Kidney (tissue), 14 donors: ENCODE results near the gene ZBTB7A. TPM values are rescaled to one million over a fixed set of nuclear protein-coding genes. Genes with fewer than 3 reads are reported as not detected.

Source experiments
- DNase-seq, 5 donors: peaks; one replicate each; pipeline ENCODE4 v3.0.0-alpha.2; 2013 to 2020
- FAIRE-seq: peaks from 2 replicates; lab custom pipeline; 2012; peaks lifted over from hg19 to GRCh38; lab: Jason Lieb, UNC
- H3K27ac ChIP-seq, 2 donors: one replicate each; pipeline ENCODE4 v1.7.0; 2013; ENCODE audit warnings: low read depth in 2 of 2, low read length in 2 of 2, inconsistent platforms in 1 of 2
- H3K27me3 ChIP-seq: one replicate; pipeline ENCODE4 v1.7.1; 2013; ENCODE audit warnings: low read length, inconsistent platforms; ENCODE audit not compliant: control insufficient read depth, insufficient read depth
- H3K36me3 ChIP-seq, 3 donors: one replicate each; pipeline versions ENCODE4 v1.7.0 to v1.7.1; 2013; ENCODE audit warnings: low read length in 3 of 3, control low read depth in 1 of 3, inconsistent platforms in 1 of 3; ENCODE audit not compliant: insufficient read depth in 3 of 3, control insufficient read depth in 2 of 3
- H3K4me1 ChIP-seq, 3 donors: one replicate each; pipeline versions ENCODE4 v1.7.0 to v1.7.1; 2013; ENCODE audit warnings: low read length in 3 of 3, inconsistent platforms in 1 of 3, low read depth in 1 of 3; ENCODE audit not compliant: control insufficient read depth in 2 of 3, insufficient read depth in 2 of 3
- H3K4me3 ChIP-seq, 3 donors: one replicate each; pipeline versions ENCODE4 v1.7.0 to v1.8.1; 2013; ENCODE audit warnings: low read length in 3 of 3, control low read depth in 1 of 3, inconsistent platforms in 1 of 3
- H3K9ac ChIP-seq, 3 donors: one replicate each; pipeline versions ENCODE4 v1.7.0 to v1.7.1; 2013; ENCODE audit warnings: low read length in 3 of 3, control low read depth in 1 of 3, inconsistent platforms in 1 of 3
- H3K9me3 ChIP-seq, 3 donors: one replicate each; pipeline versions ENCODE4 v1.7.0 to v1.7.1; 2013; ENCODE audit warnings: low read length in 3 of 3, control low read depth in 1 of 3, inconsistent platforms in 1 of 3; ENCODE audit not compliant: control insufficient read depth in 2 of 3, insufficient read depth in 1 of 3
- CTCF ChIP-seq: IDR thresholded peaks from 3 replicates; pipeline ENCODE4 v1.5.1; 2012; ENCODE audit warnings: mild to moderate bottlenecking, moderate library complexity, borderline replicate concordance; ENCODE audit not compliant: insufficient read depth; ENCODE audit errors: extremely low read depth
- intact Hi-C: fragments of 100-400 bp; cut with DNase I; formaldehyde crosslinking; loops from one replicate; pipeline ENCODE4 v1.11.1; 2022
- polyA plus RNA-seq: library from polyadenylated mRNA; stranded (reverse); fragments of 350-450 nt; fragmentation: Illumina TruSeq; extraction: RNeasy Lipid Tissue Mini Kit (QIAGEN cat#74804); gene quantifications from one replicate; pipeline ENCODE4 v1.2.3, GENCODE V29; 2014; ENCODE audit warnings: low read depth, low replicate concordance; ENCODE audit not compliant: insufficient read depth
- total RNA-seq: library from RNA; stranded (reverse); fragmentation: NEBNext Ultra II Directional; extraction: Animal tissue kit (Norgen Biotek cat#: 25700); gene quantifications from one replicate; pipeline ENCODE4 v1.2.1, GENCODE V29; 2021
- donor health status: control.
- donor health status: control.
- donor health status: control.
- donor health status: control.
- donor health status: control.
- donor health status: DM: yes; HTN: yes; CAD: no.
- donor health status: Normal renal cell carcinoma (clear cell type).

ZBTB7A gene
- total and polyA plus RNA-seq, 2 donors from 2014 or later, result 8.9 to 53.2 TPM

GRCh38 chr19:4069331-4069959, 2.7 kb upstream of the ZBTB7A start:
- no peak overlapping the region for H3K9ac ChIP-seq
- H3K4me1 ChIP-seq, result peaks cover 0 to 5% (median 3%) of the 10 kb centered on the region in 3 donors
- intact Hi-C loops, result no loop called here
- H3K9me3 ChIP-seq, result no peaks in the 10 kb centered on the region
- no peak overlapping the region for H3K4me3 ChIP-seq
- FAIRE-seq (no peak), DNase-seq (peak in 2 of 5 donors; percentile 67 to 86)
- no peaks in the 10 kb centered on the region for H3K27me3 ChIP-seq
- no peak overlapping the region for H3K27ac ChIP-seq
- H3K36me3 ChIP-seq, result no peaks in the 10 kb centered on the region
- TF ChIP-seq CTCF, result no peak

GRCh38 chr19:4068047-4068966, 1.6 kb upstream of the ZBTB7A start:
- peaks cover 0 to 7% (median 5%) of the 10 kb centered on the region in 3 donors for H3K4me1 ChIP-seq
- peak overlapping the region in 2 of 3 donors; percentile 38 to 57 for H3K4me3 ChIP-seq
- TF ChIP-seq CTCF, result no peak
- H3K9ac ChIP-seq, result peak overlapping the region in 1 of 3 donors; percentile 35
- peak overlapping the region; percentile 2 to 87 for H3K27ac ChIP-seq
- DNase-seq (peak in 1 of 5 donors; percentile 65), FAIRE-seq (no peak)
- H3K27me3 ChIP-seq, result no peaks in the 10 kb centered on the region
- H3K9me3 ChIP-seq, result no peaks in the 10 kb centered on the region
- no peaks in the 10 kb centered on the region for H3K36me3 ChIP-seq
- intact Hi-C loops, result no loop called here

DNA sequence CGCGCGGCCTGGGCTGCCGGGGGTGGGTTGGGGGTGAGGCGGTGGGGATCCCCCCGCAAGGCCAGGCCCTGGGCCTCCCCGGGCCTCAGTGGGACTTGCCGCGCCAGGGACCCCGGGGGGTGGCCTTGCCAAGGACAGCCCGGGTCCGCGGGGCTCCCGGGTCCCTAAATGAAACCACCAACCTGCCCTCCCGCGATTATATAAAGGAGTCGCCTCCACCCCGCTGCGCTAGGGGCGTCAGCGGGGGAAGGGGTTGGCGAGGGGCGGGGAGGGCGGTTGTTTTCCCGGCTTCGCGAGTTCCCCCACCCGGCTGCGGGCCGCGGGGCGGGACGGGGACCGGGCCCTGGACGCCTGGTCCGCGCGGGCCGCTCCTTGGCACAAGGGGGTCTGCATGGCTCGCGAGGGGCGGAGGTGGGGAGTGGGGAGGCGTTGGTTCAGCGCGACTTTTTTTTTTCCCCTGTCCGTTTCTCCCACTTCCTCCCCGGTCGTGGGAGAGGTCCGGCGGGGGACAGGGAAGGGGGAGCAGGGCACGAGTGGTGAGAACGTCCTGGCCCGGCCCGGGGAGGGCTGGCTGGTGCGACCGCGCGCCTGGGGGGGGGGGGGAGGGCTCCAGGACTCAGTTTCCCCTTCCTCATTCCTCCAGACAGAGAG, 822 bp upstream of the ZBTB7A start:
- peak overlapping the region in 2 of 3 donors; percentile 38 to 57 for H3K4me3 ChIP-seq
- intact Hi-C loops, result no loop called here
- peak in 3 of 5 donors; percentile 64 to 83 (median 73) for DNase-seq
- H3K27me3 ChIP-seq, result no peaks in the 10 kb centered on the region
- peaks cover 0 to 15% (median 12%) of the 10 kb centered on the region in 3 donors for H3K4me1 ChIP-seq
- no peak for TF ChIP-seq CTCF
- H3K27ac ChIP-seq, result peak overlapping the region; percentile 87 to 93
- H3K36me3 ChIP-seq, result no peaks in the 10 kb centered on the region
- no peaks in the 10 kb centered on the region for H3K9me3 ChIP-seq
- no peak for FAIRE-seq
- H3K9ac ChIP-seq, result peak overlapping the region in 1 of 3 donors; percentile 51
